GM06990 (cell line): ENCODE results near the gene IL22RA2.

Experiments used
- DNase-seq: peaks from one replicate; pipeline ENCODE4 v3.0.0-alpha.2; 2011; ENCODE audit not compliant: insufficient read length; ENCODE audit errors: extremely low read depth
- H3K27me3 ChIP-seq: replicated peaks from 2 replicates; pipeline ENCODE4 v1.6.0; 2011; ENCODE audit warnings: low read length; ENCODE audit not compliant: control insufficient read depth, insufficient read depth
- H3K36me3 ChIP-seq: 2 replicates; pipeline ENCODE4 v1.5.1; 2011; ENCODE audit warnings: low read length; ENCODE audit not compliant: control insufficient read depth, insufficient read depth
- H3K4me3 ChIP-seq: replicated peaks from 2 replicates; pipeline ENCODE4 v1.5.1; 2011; ENCODE audit warnings: low read depth, mild to moderate bottlenecking, control low read depth, low read length
- TF ChIP-seq, protein P1 (sequence below): IDR thresholded peaks from 2 replicates; pipeline ENCODE4 v1.5.1; 2011; ENCODE audit warnings: low read length, control low read depth, mild to moderate bottlenecking, inconsistent platforms; ENCODE audit not compliant: insufficient read depth, poor library complexity, severe bottlenecking

IL22RA2 gene

GRCh38 chr6:137145421-137145820 lies 28.0 kb downstream of the IL22RA2 start:
- no peak for DNase-seq
- Histone ChIP-seq H3K36me3 (no peaks in the 10 kb centered on the region), H3K27me3 (no peaks in the 10 kb centered on the region), H3K4me3 (no peak overlapping the region)
- TF ChIP-seq, protein P1, sequence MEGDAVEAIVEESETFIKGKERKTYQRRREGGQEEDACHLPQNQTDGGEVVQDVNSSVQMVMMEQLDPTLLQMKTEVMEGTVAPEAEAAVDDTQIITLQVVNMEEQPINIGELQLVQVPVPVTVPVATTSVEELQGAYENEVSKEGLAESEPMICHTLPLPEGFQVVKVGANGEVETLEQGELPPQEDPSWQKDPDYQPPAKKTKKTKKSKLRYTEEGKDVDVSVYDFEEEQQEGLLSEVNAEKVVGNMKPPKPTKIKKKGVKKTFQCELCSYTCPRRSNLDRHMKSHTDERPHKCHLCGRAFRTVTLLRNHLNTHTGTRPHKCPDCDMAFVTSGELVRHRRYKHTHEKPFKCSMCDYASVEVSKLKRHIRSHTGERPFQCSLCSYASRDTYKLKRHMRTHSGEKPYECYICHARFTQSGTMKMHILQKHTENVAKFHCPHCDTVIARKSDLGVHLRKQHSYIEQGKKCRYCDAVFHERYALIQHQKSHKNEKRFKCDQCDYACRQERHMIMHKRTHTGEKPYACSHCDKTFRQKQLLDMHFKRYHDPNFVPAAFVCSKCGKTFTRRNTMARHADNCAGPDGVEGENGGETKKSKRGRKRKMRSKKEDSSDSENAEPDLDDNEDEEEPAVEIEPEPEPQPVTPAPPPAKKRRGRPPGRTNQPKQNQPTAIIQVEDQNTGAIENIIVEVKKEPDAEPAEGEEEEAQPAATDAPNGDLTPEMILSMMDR, result no peak

DNA sequence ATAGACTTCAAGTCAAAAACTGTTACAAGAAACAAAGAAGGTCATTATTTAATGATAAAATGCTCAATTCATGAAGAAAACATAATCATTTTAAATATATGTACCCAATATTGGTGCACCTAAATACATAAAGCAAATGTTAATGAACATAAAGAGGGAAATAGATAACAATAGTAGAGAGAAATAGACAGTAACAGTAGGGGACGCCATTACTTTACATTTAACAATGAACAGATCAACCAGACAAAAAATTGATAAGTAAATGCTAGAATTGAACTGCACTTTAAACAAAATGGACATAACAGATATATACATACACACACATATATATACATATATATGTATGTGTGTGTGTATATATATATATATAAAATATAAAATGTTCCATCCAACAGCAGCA lies 37.4 kb downstream of the IL22RA2 start:
- Histone ChIP-seq H3K36me3 (no peaks in the 10 kb centered on the region), H3K4me3 (no peak overlapping the region), H3K27me3 (no peaks in the 10 kb centered on the region)
- DNase-seq, result no peak
- TF ChIP-seq, protein P1, result no peak

DNA sequence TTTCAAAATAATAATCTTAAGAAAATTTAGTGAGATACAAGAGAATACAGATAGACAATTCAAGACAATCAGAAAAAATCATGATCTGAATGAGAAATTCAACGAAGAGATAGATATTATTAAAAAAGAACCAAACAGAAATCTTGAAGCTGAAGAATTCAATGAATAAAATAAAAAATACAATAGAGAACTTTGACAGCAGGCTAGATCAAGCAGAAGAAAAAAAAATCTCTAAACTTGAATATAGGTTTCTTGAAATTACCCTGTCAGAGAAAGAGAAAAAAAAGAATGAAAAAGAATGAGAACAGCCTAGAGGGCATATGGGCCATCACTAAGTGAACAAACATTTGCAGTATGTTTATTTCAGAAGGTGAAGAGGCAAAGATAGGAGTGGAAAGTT lies 39.0 kb downstream of the IL22RA2 start:
- Histone ChIP-seq H3K36me3 (no peaks in the 10 kb centered on the region), H3K4me3 (no peak overlapping the region), H3K27me3 (no peaks in the 10 kb centered on the region)
- no peak for DNase-seq
- TF ChIP-seq, protein P1, result no peak

- DNase-seq, result no peak
- TF ChIP-seq, protein P1, result no peak
- Histone ChIP-seq H3K4me3 (no peak overlapping the region), H3K36me3 (no peaks in the 10 kb centered on the region), H3K27me3 (no peaks in the 10 kb centered on the region)
Measured at GRCh38 chr6:137133122-137133521, 40.3 kb downstream of the IL22RA2 start.

- DNase-seq, result no peak
Measured at GRCh38 chr6:137126875-137127485, 46.5 kb downstream of the IL22RA2 start.

GRCh38 chr6:137123078-137123477 lies 50.4 kb downstream of the IL22RA2 start:
- TF ChIP-seq, protein P1, result no peak
- H3K27me3 ChIP-seq, result no peaks in the 10 kb centered on the region

More at GRCh38 chr6:137126875-137127485, 46.5 kb downstream of the IL22RA2 start:
- TF ChIP-seq, protein P1, result no peak
- Histone ChIP-seq H3K36me3 (no peaks in the 10 kb centered on the region), H3K4me3 (no peak overlapping the region), H3K27me3 (no peaks in the 10 kb centered on the region)

More at GRCh38 chr6:137123078-137123477, 50.4 kb downstream of the IL22RA2 start:
- Histone ChIP-seq H3K36me3 (no peaks in the 10 kb centered on the region), H3K4me3 (no peak overlapping the region)
- no peak for DNase-seq
